Stimulated activated CD8-positive, alpha-beta memory T cell treated with anti-CD3 and anti-CD28 coated beads, Interleukin-12 subunit alpha, Interleukin-12 subunit beta, amount 100 ng/mL, for 1 hour (primary cell): ENCODE data around the gene PCSK6.
A peak's percentile ranks its signal among the peaks of the same experiment; 100 is the strongest.

Source experiments
- DNase-seq: peaks from one replicate; pipeline ENCODE4 v3.0.0-alpha.2; 2020; ENCODE audit warnings: low read depth

PCSK6 gene

DNA sequence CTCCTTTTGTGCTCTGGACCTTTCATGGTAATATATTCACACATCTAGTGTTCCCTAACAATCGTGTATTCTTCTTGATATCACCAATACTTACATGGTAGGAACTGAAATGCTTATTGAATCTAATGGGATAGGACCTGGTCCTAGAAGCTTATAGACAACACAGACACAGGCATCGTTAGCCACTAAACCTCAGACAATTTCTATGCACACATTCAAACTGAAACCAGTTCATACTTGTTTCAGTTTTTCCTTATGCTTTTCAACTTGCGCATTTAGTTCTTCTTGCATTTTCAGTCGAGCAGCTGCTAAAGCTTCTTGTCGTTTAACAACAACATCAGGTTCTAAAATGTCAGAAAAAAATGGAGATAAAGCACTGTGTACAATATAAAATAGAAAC is 214.5 kb downstream of the PCSK6 start:
- no peak for DNase-seq

DNA sequence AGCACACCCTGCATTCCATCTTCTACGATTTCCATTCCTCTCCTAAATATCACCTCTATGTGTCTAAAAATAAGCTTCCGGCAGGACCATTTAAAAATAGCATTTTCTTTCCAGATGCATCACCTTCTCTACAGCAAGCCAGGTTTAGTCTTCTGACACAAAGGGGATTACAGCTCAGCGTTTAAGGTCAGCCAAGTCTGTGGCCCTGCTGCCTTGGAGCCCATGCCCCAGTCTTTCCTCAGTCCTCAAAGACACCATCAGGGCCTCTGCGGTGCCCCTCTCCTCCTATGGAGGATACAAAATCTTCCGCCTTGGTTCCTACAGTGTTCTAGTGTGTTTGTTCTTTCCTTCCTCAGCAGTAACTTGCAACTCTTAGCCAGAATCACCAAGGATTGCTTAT is 216.0 kb downstream of the PCSK6 start:
- no peak for DNase-seq

DNA sequence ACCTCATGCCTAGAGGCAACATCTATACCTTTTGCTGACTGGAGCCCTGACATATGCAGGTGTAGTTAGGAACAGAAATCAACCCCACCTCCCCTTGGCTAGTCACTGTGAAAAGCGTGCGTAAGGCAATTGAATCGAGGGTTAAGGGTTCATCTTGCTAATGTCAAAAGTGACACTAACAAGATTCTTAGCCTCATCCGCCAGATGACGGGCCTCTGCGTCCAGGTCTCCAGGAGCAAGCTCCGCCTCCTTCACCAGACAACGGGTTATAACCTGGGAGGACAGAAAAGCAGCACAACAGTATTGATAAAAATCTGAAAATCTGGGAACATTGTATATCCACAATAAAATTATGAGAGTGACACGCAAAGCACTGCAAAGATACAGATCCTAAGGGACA is 216.9 kb downstream of the PCSK6 start:
- no peak for DNase-seq

DNA sequence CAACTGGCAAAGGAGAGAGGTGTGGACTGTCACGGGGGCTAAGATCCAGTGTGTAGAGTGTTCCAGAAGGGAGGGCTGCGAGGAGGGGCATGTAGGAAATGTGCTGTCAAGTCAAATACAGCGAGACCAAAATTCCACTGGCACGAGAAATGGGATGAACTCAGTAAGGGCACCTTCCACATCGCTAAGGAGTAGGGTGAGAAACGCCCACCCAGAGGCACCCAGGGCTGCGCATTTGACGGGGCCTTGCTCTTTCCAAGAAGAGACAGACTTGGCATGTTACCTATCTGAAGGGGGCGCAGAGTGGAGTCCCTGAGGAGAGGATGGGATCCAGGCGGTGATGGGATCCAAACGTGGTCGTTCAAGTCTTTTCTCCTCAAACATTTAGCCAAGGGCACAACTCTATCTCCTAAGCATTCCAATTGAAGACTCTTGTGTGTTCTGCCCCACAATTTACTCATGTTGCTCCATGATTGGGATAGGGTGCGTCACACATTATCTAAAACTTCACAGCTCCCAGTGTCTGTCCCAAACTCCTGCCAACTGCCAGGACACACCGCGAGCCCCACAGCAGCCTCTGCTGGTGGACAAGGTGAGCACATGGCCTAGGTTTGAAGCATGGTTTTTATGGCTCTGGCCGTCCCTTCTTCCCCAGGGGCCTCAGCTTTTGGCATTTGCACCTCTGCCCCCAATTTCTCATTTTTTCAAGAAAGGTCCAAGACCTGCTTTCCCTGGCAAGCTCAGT is 219.9 kb downstream of the PCSK6 start:
- no peak for DNase-seq

DNA sequence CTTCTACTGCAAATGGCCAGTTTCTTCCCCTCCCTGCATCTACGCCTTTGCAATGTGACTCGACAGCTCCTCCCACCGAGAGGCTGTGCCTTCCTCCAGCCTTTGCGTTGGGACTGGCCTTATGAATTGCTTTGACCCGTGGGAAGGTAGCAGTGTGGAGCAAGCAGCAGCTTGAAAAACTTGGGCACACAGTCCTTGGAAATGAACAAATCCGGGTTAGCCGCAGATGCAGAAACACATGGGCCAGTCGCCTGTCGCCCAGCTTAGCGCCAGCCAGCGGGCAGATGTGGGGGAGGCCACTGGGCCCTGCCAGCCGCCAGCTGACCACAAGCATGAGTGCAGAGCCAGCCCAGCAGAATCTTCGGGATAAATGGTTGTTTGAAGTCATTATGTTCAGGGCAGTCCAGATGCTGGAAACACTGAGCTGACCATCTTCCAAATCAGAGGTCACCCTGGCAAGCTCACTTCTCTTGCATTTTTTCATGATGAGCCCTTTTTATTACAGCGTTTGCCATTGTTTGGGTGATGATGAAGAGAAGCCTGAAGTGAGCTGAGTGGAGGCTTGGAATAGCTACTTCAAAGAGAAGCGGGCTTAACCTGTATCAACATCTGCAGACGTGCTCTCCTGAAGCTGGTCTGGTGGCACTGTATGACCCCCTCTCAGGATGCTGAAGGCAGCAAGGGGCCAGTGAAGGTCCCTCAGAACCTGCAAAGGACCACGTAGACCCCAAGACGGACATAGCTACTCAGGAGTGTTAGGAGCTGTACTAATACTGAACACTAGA is 222.0 kb downstream of the PCSK6 start:
- no peak for DNase-seq

DNA sequence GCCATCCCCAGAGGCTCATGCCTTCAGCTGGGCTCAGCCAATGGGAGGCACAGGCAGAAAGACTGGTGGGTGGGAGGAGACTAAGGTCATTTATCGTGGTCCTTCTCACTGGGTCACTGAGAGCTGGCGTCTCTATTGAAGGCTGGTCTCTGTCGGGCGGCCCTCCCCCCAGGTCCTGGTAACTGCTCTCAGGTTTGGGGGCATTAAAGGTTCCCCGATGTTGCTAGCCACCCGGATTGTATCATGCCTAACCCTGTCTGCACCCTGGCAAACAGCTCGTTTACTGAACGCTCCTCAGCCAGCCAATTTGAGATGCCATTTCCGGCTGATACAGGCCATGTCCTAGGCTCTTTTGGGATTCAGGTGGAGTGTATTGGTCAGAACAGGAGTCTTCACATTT is 222.7 kb downstream of the PCSK6 start:
- DNase-seq: no peak

DNA sequence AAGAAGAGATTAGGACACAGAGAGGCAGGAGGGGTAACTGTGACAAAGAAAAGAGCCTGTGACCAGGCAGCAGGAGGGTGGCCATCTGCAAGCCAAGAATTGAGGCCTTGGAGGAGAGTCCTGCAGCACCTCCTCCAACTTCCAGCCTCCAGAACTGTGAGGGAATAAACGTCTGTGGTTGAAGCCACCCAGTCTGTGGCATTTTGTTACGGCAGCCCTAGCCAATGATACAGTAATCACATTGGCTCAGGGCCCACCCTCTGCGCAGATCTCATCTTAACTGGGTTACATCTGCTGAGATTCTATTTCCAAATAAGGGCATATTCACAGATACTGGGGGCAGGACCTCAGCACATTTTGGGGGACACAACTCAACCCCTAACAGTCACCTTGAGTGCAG is 223.5 kb downstream of the PCSK6 start:
- DNase-seq: no peak

DNA sequence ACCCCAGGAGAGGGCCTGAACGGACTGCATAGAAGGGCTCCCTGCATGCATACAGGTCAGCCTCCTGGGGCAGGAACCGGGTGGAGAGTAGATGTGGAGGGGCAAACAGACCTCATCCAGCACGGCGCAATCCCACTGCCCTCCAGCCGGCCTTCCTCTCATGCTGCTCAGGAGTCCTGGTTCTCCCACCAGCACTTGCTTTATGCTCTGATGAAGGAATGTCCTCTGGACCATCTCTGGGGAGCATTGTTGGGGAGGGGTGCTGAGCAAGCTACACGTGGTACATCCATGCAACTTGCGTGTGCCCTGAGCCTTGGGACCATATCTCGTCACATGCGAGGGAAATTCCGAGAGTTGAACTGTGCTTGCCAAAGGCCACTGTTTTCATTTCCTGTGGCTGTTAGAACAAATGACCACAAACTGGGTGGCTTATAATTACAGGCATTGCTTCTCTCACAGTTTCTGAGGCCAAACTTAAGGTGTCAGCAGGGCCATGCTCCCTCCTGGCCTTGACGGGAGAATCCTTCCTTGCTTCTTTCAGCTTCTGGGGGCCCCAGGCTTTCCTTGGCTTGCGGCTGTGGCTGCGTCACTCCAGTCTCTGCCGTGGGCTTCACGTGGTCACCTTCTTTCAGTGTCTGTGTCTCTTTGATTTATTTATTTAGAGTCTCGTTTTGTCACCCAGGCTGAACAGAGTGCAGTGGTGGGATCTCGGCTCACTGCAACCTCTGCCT is 224.4 kb downstream of the PCSK6 start:
- no peak for DNase-seq

DNA sequence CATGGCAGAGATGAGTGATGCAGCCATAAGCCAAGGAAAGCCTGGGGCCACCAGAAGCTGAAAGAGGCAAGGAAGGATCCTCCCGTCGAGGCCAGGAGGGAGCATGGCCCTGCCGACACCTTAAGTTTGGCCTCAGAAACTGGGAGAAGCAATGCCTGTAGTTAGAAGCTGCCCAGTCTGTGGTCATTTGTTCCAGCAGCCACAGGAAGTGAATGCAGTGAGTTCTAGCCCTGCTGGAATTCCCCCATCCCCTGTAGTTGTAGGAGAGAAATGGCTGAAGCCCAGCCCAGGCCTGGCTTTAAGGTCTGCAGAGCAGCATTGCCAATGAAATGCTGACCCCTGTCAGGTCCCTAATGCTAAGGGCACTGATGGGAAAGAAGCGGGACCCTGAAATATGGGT is 225.5 kb downstream of the PCSK6 start:
- DNase-seq: no peak

DNA sequence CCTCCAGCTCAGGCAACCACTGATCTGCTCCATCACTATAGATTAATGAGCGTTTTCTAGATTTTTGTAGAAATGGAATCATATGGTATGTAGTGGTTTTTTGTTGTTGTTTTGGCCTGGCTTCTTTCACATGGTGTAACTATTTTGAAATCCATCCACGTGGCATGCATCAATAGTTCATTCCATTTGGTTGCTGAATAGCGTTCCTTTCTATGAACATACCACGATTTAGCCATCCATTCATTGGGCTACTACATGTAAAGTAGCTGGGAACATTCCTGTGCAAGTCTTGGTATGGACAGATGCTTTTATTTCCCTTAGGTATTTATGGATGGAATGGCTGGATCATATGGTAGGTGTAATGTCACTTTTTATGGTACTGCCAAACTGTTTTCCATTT is 227.0 kb downstream of the PCSK6 start:
- no peak for DNase-seq

DNA sequence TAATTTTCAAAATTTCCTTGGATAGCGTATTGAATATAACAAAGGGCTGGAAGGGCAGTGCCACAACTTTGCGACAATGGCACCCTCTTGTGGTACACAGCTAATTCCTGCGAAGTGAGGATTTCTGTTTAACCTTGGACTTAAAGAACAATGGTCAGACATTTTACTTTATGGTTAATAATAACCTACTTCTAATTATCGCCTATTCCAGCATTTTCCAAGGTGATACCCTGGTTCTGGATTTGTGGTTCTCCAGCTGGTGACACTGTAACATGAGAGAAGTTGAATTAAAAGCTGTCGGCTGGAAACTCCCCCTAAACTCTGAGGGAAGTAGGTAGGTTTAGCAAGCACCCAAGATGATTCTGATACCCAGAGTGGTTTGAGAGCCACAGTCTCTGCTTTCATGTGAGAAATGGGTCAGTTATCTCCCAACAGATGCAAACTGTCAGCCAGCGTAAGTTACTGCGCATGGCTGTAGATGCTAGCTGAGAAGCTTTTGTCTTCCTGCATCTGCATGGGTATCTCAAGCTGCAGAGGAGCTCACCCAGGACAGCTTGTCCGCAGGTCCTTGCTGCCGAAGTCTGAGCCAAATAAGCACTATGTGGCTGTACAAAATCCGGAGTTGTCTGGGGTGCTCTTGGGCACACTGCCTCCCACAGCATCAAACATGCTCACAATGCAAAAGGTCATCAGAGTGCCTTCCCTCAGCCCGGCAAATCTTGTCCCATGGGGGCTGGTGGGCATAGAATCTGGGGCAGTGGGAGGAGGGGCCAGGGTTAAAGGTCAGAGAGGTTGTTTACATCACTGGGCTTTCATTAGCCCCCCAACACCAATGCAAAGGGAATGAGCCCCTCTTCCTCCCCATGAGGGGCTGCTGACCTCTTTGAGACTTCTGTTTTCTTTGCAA is 231.0 kb downstream of the PCSK6 start:
- DNase-seq: peak; percentile 43

DNA sequence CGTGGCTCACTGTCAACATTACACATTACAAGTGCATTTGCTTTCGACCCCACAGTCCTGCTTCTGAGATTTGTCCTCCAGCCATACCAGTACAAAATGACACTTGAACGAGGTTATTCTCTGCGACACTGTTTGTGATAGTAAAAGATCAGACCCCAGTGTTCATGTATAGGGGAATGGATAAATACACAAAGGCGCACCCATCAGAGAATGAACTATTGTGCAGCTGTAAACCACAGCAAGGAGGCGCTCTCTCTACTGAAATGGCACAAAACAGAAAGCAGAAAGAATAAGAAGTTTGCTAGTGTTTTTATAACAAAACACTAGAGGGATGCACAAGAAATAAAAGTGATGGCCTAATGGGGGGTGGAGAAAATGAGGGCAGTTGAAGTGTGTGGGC is 232.8 kb downstream of the PCSK6 start:
- DNase-seq: no peak

DNA sequence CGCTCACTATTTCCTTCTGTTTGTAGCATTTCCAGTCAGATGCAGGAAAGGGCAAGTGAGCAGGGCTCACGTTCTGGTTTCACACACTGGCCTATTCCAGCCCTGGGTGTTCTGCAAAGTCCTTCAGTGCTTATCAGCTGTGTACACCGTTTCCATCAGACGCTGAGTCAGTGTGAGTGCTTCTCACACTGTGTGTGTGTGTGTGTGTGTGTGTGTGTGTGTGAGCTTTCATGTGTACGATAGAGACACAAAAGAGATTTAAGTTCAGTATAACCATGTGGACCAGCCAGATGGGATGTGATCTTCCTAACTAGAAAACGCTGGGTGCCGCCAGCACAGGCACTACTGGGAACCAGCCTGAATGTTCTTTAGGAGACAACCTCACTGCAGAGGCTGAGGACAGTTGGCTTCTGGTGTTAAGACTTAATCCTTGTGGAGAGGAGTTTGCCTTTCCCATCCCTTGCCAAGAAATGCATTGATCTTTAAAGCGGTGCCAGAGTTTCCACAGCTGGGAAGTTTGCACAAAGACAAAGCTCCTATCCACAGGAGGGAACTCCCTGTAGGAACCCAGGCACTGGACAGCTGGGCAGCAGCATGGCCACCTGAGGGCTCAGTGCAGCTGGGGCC is 233.8 kb downstream of the PCSK6 start:
- DNase-seq: no peak

DNA sequence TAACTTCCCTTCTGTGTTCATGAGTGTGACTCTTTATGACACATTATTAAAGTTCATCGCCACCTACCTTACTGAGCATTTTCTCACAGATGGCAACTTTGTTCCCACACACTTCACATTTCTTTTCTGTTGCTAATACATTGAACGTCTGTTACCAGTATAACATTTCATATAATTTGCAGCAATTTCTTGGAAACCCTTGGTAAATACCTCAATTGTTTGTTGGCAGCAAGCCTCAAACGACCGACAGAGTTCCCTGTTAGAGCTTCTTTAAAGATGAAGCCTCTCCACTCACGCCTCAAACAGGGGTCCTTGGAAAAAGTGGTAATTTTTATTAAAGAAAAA is 234.5 kb downstream of the PCSK6 start:
- DNase-seq: no peak

DNA sequence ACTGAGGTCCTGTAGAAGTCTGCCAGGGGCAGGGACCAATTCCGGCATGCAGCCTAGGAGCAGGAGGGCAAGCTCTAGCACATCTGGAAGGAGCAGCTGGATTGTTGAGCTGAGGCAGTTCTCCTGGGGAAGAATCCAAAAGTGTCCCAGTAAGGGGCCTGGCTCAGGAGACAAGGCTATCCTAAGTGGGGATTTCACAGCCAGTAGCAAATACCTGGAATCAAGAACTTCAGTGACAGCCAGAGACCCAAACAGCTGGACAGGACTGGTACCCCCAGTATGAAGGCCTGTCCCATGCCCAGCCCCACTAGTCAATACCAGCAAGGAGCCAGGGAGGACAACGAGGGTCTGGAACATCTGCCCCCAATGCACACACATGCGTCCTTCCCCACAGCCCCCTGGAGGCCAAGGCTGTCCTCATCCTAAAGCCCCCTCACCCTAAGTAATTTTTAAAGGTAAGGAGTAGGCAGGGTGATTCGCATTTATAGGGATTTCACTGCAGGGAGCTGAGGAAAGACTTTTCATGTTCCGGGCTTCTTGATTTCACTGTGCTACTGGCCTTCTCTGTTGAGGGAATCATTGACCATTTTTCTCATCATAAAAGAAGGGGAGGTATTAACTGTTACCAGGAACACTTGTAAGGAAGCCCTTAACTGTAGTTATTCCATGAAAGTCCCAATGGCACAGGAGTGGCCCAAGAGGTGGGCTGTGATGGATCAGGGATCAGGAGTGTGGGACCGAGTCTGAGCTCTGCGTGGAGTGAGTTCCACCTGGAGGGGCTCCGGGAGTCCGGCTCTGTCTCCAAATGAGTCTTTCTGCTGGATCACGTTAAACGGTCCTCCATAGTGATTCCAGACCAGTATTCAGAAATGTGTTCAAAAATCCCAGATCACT is 235.1 kb downstream of the PCSK6 start:
- DNase-seq: no peak
